Measurements from ENCODE around the gene BLOC1S1. TPM values are rescaled to one million over a fixed set of nuclear protein-coding genes. Genes with fewer than 3 reads are reported as not detected.

BLOC1S1 gene
- total and polyA plus RNA-seq, 8 donors, result 69.4 to 123 (median 77.1) TPM

- peak; percentile 52 for ATAC-seq
- Histone ChIP-seq H3K9me3 (no peaks in the 10 kb centered on the region), H3K4me3 (peak overlapping the region; percentile 78 to 93), H3K27ac (peak overlapping the region; percentile 97 to 100), H3K4me1 (peaks cover 15 to 54% of the 10 kb centered on the region in 2 donors), H3K36me3 (peaks cover 0 to 22% of the 10 kb centered on the region in 2 donors), H3K27me3 (no peaks in the 10 kb centered on the region)
- DNase-seq, result peak in 2 of 4 donors; percentile 64 to 66
- intact Hi-C loops (cut with DNase I), result no loop called here
- no peak for TF ChIP-seq CTCF (IDR thresholded peaks at IDR 0.05)
Measured at GRCh38 chr12:55729819-55730818, 14.3 kb downstream of the BLOC1S1 start.

- Histone ChIP-seq H3K27ac (no peak overlapping the region), H3K4me1 (peaks cover 8 to 36% of the 10 kb centered on the region in 2 donors), H3K27me3 (no peaks in the 10 kb centered on the region), H3K9me3 (no peaks in the 10 kb centered on the region), H3K4me3 (no peak overlapping the region), H3K36me3 (peaks cover 0 to under 1% of the 10 kb centered on the region in 2 donors)
- no peak for ATAC-seq
- no peak for TF ChIP-seq CTCF (IDR thresholded peaks at IDR 0.05)
- no peak for DNase-seq
- intact Hi-C loops (cut with DNase I), result no loop called here
Measured at GRCh38 chr12:55732288-55732687, 16.4 kb downstream of the BLOC1S1 start.

- no peak for TF ChIP-seq CTCF (IDR thresholded peaks at IDR 0.05)
- no peak for ATAC-seq
- Histone ChIP-seq H3K4me3 (no peak overlapping the region), H3K36me3 (no peaks in the 10 kb centered on the region), H3K4me1 (peaks cover 11 to 38% of the 10 kb centered on the region in 2 donors), H3K27me3 (no peaks in the 10 kb centered on the region), H3K27ac (no peak overlapping the region), H3K9me3 (no peaks in the 10 kb centered on the region)
- DNase-seq, result no peak
- intact Hi-C loops (cut with DNase I), result no loop called here
Measured at GRCh38 chr12:55733021-55733555, 17.2 kb downstream of the BLOC1S1 start.

DNA sequence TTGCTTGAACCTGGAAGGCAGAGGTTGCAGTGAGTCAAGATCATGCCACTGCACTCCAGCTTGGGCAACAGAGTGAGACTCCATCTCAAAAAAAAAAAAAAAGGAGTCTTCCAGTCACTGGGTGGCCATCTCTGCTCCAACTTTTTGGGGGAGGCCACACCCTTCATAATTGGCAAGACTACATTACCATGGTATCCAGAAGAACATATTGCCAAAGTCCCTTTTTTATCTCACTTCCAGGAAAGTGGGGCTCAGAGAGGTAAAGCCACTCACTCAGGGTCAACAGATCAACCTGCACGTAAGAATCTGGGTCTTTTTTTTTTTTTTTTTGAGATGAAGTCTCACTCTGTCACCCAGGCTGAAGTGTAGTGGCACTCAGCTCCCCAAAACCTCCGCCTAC is 18.0 kb downstream of the BLOC1S1 start:
- Histone ChIP-seq H3K4me3 (no peak overlapping the region), H3K9me3 (no peaks in the 10 kb centered on the region), H3K27ac (no peak overlapping the region), H3K4me1 (peaks cover 12 to 44% of the 10 kb centered on the region in 2 donors), H3K36me3 (no peaks in the 10 kb centered on the region), H3K27me3 (no peaks in the 10 kb centered on the region)
- TF ChIP-seq CTCF (IDR thresholded peaks at IDR 0.05), result no peak
- DNase-seq, result no peak
- intact Hi-C loops (cut with DNase I), result no loop called here
- no peak for ATAC-seq

GRCh38 chr12:55734595-55734994 is 18.7 kb downstream of the BLOC1S1 start:
- Histone ChIP-seq H3K9me3 (no peaks in the 10 kb centered on the region), H3K4me3 (no peak overlapping the region), H3K4me1 (peaks cover 12 to 40% of the 10 kb centered on the region in 2 donors), H3K36me3 (no peaks in the 10 kb centered on the region), H3K27me3 (no peaks in the 10 kb centered on the region), H3K27ac (no peak overlapping the region)
- no peak for TF ChIP-seq CTCF (IDR thresholded peaks at IDR 0.05)
- no peak for DNase-seq
- intact Hi-C loops (cut with DNase I), result no loop called here
- no peak for ATAC-seq
